T-helper 17 cell (primary cell): ENCODE data around the gene NPAS4. TPM values are rescaled to one million over a fixed set of nuclear protein-coding genes. Genes with fewer than 3 reads are reported as not detected.
"Not testable (repeated sequence)": the region's sequence is repeated elsewhere in the genome, so short reads cannot be mapped to it uniquely, and the experiment has no call there.

Source experiments
- ATAC-seq: fragments of 150-1000 bp; cut with Tn5 transposase; 2 replicates; pipeline ENCODE4 v1.10.0; 2021; ENCODE audit warnings: mild to moderate bottlenecking, moderate library complexity
- DNase-seq, 3 donors: peaks; one replicate each; pipeline versions ENCODE4 v3.0.0 to v3.0.0-alpha.2; 2020 to 2021
- H3K9me3 ChIP-seq: one replicate; pipeline ENCODE4 v1.7.0; 2013; ENCODE audit warnings: low read length, mild to moderate bottlenecking; ENCODE audit not compliant: control insufficient read depth, poor library complexity, severe bottlenecking
- H3K27ac Mint-ChIP-seq: one replicate; pipeline ENCODE4 v1.8.0; 2022; ENCODE audit warnings: mild to moderate bottlenecking, moderate library complexity, mixed read lengths
- H3K27me3 Mint-ChIP-seq: one replicate; pipeline ENCODE4 v1.8.0; 2022; ENCODE audit warnings: mixed read lengths
- H3K36me3 Mint-ChIP-seq: one replicate; pipeline ENCODE4 v1.8.0; 2022; ENCODE audit warnings: low read depth, mixed read lengths
- H3K4me1 Mint-ChIP-seq: one replicate; pipeline ENCODE4 v1.8.0; 2022; ENCODE audit warnings: mild to moderate bottlenecking, mixed read lengths
- H3K4me3 Mint-ChIP-seq: one replicate; pipeline ENCODE4 v1.8.0; 2022; ENCODE audit warnings: mild to moderate bottlenecking, moderate library complexity, mixed read lengths
- total RNA-seq, 4 donors: library from RNA in 2 of 4; stranded (reverse) in 2 of 4; gene quantifications; one replicate each; pipeline ENCODE4 v1.2.3 and lab custom pipeline; 2022 to 2026

The NPAS4 gene
- total RNA-seq, 2 donors from 2014 or later, result not detected

DNA sequence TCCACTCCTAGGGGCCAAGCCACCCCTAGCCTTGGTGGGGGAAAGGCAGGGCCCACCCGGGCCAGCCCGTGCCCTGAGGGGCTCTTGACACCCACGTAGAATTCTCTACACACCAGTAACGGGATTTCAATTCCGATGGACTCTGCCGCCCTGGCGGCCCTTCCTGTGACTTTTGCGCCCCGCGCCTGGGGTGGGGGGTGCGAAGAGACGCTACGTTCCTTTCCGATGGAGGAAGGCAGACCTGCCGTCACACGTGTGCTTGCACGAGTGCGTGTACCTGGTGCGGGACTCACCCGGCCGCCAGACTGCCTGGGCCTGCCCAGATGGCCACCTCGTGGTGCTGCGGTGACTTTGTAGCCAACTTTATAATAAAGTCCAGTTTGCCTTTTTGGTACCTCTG is 5.5 kb downstream of the NPAS4 start:
- DNase-seq, result no peak
- Mint-ChIP-seq H3K27me3 (no peaks in the 10 kb centered on the region), H3K36me3 (no peaks in the 10 kb centered on the region), H3K4me3 (no peak overlapping the region), H3K4me1 (no peaks in the 10 kb centered on the region), H3K27ac (no peak overlapping the region)
- H3K9me3 ChIP-seq, result no peaks in the 10 kb centered on the region
- ATAC-seq, result no peak

DNA sequence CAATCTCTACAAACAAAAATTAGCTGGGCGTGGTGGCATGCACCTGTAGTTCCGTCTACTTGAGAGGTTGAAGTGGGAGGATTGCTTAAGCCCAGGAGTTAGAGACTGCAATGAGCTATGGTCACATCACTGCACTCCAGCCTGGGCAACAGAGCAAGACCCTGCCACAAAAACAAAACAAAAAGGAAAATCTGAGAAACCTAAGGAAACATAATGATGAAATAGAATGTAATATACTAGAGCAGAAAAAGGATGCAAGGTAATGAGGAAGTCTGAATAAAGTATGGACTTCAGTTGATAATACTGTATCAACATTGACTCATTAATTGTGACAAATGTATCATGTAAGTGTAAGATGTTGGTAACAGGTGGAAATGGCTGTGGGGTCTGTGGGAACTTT is 8.1 kb downstream of the NPAS4 start:
- no peaks in the 10 kb centered on the region for H3K9me3 ChIP-seq

DNA sequence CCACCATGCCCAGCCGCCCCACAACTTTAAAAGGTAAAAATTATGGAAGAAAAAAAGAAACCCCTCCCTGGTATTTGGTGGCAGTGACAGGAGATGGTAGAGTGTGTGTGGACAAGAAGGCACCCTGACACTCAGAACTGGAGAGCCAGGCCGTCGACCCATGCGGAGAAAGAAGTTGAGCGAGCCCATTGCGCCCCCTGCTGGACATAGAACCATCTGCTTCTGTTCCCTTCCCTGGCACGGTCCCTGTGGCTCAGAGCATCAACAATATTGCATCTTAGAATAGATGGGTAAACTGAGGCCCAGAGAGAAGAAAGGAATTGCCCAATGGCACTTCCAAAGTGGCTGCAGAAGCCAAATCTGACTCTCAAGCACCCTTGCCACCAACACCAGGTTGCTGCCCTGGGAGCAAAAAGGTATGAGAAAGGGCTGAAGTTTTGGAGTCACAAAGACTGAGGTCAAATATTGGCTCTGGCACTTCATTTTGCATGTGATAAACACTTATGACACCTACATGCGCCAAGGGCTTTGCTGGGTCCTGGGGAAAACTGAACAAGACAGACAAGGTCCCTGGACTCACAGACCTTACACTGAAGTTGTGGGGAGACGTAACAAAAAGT is 9.3 kb downstream of the NPAS4 start:
- no peaks in the 10 kb centered on the region for H3K4me1 Mint-ChIP-seq
- no peak overlapping the region for H3K27ac Mint-ChIP-seq
- DNase-seq, result peak; percentile 53 to 66 (median 54)
- no peak overlapping the region for H3K4me3 Mint-ChIP-seq
- H3K36me3 Mint-ChIP-seq, result no peaks in the 10 kb centered on the region
- ATAC-seq, result peak; percentile 68
- H3K9me3 ChIP-seq, result no peaks in the 10 kb centered on the region
- H3K27me3 Mint-ChIP-seq, result no peaks in the 10 kb centered on the region

More for the DNA sequence above, 8.1 kb downstream of the NPAS4 start:
- no peak for DNase-seq
- Mint-ChIP-seq H3K27ac (peak overlapping the region; percentile 54), H3K27me3 (no peaks in the 10 kb centered on the region), H3K36me3 (no peaks in the 10 kb centered on the region), H3K4me1 (no peaks in the 10 kb centered on the region), H3K4me3 (no peak overlapping the region)
- no peak for ATAC-seq

DNA sequence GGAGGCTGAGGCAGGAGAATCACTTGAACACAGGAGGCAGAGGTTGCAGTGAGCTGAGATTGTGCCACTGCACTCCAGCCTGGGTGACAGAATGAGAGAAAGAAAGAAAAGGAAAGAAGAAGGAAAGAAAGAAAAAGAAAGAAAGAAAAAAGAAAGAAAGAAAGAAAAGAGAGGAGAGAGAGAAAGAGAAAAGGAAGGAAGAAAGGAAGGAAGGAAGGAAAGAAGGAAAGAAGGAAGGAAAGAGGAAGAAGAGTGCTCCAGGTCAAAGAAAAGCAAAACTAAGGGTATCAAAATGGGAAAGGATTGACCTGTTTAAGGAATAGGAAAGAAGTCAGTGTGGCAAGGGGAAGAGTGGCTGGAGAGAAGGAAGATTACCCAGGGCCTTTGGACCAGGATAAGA is 10.5 kb downstream of the NPAS4 start:
- not testable (repeated sequence) for H3K9me3 ChIP-seq, H3K4me3 Mint-ChIP-seq, H3K4me1 Mint-ChIP-seq, H3K36me3 Mint-ChIP-seq, ATAC-seq, H3K27me3 Mint-ChIP-seq, DNase-seq
- peak overlapping the region; percentile 29 for H3K27ac Mint-ChIP-seq

DNA sequence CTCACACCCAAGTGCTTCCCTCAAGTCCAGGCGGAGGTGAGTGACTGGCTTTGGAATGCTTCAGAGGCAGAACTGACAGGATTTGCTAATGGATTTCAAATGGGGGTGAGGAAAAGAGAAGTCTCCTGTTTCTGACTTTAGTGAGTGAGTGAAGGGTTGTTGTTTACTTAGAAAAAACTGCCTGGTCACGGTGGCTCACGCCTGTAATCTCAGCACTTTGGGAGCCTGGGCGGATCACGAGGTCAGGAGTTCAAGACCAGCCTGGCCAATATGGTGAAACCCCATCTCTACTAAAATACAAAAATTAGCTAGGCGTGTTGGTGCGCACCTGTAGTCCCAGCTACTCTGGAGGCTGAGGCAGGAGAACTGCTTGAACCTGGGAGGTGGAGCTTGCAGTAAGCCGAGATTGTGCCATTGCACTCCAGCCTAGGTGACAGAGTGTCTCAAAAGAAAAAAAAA is 11.1 kb downstream of the NPAS4 start:
- not testable (repeated sequence) for H3K36me3 Mint-ChIP-seq, H3K4me1 Mint-ChIP-seq, H3K27me3 Mint-ChIP-seq, H3K9me3 ChIP-seq, H3K4me3 Mint-ChIP-seq, H3K27ac Mint-ChIP-seq, ATAC-seq, DNase-seq

DNA sequence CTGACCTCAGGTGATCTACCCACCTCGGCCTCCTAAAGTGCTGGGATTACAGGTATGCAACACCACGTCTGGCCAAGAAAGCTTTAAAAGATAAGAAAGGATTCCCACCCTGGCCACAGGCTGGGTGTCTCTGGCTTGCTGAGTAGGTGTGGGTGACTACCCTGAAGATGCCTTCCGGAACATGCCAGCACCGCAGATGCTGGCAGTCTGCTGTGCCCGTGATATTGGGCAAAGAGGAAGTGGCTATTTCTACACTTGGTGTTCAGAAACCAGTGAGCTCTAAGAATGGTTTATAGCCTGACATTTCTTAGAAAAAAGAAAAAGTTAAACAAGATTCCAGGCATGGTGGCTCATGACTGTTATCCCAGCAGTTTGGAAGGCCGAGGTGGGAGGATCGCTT is 11.8 kb downstream of the NPAS4 start:
- DNase-seq, result no peak
- H3K4me3 Mint-ChIP-seq, result no peak overlapping the region
- ATAC-seq, result no peak
- no peak overlapping the region for H3K27ac Mint-ChIP-seq
- peaks cover under 1% of the 10 kb centered on the region for H3K4me1 Mint-ChIP-seq
- H3K27me3 Mint-ChIP-seq, result no peaks in the 10 kb centered on the region
- no peaks in the 10 kb centered on the region for H3K36me3 Mint-ChIP-seq
- no peaks in the 10 kb centered on the region for H3K9me3 ChIP-seq

DNA sequence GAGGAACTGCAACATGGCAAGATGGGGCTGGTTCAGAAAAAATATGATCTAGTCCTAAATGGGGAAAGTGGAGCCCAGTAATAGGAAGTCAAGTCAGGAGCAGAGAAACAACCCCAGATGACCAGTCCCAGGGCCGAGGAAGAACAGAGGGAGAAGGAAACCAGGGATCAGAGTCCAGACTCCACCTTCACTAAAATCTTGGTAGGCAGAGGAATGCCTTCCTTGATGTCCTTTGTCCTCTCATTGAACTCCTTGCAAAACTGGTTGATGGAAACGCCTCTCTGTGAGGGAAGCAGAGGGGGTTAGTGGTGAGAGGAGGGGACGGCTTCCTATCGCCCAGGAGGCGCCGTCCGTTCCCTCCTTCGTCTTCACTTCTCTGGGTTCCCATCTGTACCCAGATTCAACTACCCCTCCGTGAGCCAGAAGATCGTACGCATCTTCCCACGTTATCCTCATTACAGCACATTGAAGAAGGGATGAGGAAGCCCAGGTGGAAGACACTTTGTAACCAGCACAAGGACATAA is 17.2 kb downstream of the NPAS4 start:
- Mint-ChIP-seq H3K27ac (peak overlapping the region; percentile 93), H3K36me3 (no peaks in the 10 kb centered on the region), H3K27me3 (no peaks in the 10 kb centered on the region), H3K4me3 (peak overlapping the region; percentile 89), H3K4me1 (peaks cover 12% of the 10 kb centered on the region)
- DNase-seq (no peak), ATAC-seq (no peak)
- no peaks in the 10 kb centered on the region for H3K9me3 ChIP-seq

DNA sequence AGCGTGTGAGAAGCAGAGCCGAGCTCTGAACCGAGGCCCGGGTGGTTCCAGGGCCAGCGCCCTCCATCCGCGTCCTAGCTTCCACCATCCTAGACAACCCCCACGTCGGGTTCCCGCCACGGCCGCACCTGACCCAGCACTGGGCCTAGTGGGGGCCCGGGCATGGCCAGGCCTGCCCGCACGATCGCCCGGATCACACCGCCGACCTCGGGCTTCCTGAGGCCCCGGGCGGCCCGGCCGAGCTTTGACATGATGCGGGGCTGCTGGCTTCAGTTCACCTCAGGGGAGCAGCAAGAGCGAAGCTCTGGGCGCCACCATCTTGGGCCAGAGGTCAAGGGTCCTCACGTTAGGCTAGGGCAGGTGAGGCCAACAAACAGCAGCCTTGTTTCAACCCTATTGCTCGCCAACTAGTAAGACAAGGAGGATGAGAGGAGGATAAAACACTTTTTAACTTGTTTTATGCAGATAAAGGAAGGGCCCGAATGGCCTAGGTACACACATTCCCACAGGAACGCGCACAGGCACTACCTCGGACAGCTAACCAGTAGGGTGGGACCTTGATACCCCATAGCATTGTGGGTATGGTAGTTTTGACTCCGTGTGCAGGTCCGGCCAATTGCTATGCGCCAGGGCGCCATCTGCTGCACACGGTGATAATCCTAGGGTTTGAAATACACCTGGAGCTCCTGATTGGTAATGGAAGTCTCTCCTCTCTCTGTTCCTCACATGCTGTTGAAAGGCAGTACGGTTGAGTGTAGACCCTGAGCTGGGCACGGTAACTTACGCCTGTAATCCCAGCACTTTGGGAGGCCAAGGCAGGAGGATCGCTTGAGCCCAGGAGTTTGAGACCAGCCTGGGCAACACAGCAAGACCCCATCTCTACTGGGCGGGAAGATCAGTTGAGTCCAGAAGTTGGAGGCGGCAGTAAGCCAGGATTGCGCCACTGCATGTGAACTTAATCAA is 17.9 kb downstream of the NPAS4 start, which contains the start of gene MRPL11:
MRPL11 (minus strand) TSS at position 345 of the 963 bp plus-strand sequence; CDS start at position 251, 94 bp downstream.
- Mint-ChIP-seq H3K4me1 (peaks cover 12% of the 10 kb centered on the region), H3K27me3 (no peaks in the 10 kb centered on the region), H3K27ac (peak within 1 kb of the TSS; percentile 93), H3K4me3 (peak within 1 kb of the TSS; percentile 89), H3K36me3 (no peaks in the 10 kb centered on the region)
- H3K9me3 ChIP-seq, result no peaks in the 10 kb centered on the region
- ATAC-seq (peak; percentile 98), DNase-seq (peak; percentile 69 to 85 (median 73))

DNA sequence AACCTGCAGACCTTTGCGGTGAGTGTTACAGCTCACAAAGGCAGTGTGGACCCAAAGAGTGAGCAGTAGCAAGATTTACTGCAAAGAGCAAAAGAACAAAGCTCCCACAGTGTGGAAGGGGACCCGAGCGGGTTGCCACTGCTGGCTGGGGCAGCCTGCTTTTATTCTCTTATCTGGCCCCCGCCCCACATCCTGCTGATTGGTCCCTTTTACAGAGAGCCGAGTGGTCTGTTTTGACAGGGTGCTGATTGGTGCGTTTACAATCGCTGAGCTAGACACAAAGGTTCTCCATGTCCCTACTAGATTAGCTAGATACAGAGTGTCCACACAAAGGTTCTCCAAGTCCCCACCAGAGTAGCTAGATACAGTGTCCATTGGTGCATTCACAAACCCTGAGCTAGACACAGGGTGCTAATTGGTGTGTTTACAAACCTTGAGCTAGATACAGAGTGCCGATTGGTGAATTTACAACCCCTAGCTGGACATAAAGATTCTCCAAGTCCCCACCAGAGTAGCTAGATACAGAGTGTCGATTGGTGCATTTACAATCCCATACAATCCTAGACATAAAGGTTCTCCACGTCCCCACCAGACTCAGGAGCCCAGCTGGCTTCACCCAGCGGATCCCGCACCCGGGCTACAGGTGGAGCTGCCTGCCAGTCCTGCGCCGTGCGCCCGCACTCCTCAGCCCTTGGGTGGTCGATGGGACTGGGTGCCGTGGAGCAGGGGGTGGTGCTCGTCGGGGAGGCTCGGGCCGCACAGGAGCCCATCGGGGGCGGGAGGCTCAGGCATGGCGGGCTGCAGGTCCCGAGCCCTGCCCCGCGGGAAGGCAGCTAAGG is 19.5 kb downstream of the NPAS4 start:
- not testable (repeated sequence) for H3K27ac Mint-ChIP-seq, H3K27me3 Mint-ChIP-seq, H3K4me3 Mint-ChIP-seq, DNase-seq, H3K9me3 ChIP-seq, H3K36me3 Mint-ChIP-seq, ATAC-seq
- H3K4me1 Mint-ChIP-seq, result peaks cover 12% of the 10 kb centered on the region

DNA sequence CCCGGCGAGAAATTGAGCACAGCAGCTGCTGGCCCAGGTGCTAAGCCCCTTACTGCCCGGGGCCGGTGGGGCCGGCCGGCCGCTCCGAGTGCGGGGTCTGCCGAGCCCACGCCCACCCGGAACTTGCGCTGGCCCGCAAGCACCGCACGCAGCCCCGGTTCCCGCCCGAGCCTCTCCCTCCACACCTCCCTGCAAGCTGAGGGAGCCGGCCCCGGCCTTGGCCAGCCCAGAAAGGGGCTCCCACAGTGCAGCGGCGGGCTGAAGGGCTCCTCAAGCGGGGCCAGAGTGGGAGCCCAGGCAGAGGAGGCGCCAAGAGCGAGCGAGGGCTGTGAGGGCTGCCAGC is 20.1 kb downstream of the NPAS4 start:
- ATAC-seq, DNase-seq, H3K27ac Mint-ChIP-seq, H3K9me3 ChIP-seq, H3K27me3 Mint-ChIP-seq, H3K36me3 Mint-ChIP-seq, H3K4me3 Mint-ChIP-seq: not testable (repeated sequence)
- H3K4me1 Mint-ChIP-seq, result peaks cover 12% of the 10 kb centered on the region

DNA sequence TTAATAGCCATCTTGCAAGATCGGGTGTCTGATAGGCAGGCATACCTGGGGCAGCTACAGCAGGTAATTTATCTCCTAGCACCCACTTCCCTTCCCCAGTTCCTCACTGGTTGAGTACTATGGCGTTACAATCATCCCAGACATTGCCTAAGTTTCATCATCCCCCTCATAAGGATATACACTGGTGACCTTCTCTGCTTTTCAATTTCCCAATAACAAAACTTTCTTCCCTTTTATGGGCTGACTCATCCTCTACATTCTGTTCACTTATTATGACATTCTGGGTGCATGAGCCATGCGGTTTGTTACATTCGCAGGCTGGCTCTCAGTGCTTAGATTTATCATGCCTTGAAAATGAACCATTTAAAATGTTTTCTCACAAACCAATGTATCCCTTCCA is 22.8 kb downstream of the NPAS4 start:
- Mint-ChIP-seq H3K27ac (no peak overlapping the region), H3K36me3 (peaks cover 3% of the 10 kb centered on the region)
- no peak for ATAC-seq

DNA sequence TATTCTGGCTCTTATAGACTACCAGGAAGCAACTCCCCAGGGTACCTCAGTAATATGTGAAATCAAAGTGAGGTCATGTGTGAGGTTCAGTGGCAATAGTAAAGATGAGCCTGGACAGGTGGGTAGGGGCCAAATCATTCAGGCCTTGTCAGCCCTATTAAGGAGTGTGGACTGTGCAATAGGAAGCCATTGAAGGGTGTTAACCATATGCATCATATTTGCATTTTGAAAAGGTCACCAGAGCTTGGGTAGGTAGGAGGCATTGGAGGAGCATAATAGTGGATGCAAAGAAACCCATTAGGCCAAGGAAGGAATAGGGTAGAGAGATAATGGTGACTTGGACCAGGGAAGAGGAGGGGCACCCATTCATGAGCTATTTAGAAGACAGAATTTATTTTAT is 26.2 kb downstream of the NPAS4 start:
- Mint-ChIP-seq H3K27me3 (peaks cover 35% of the 10 kb centered on the region), H3K4me3 (no peak overlapping the region), H3K4me1 (peaks cover 5% of the 10 kb centered on the region), H3K27ac (no peak overlapping the region), H3K36me3 (peaks cover 3% of the 10 kb centered on the region)
- no peak for ATAC-seq
- H3K9me3 ChIP-seq, result no peaks in the 10 kb centered on the region
- DNase-seq, result no peak

More for the DNA sequence above, 22.8 kb downstream of the NPAS4 start:
- Mint-ChIP-seq H3K27me3 (peaks cover 22% of the 10 kb centered on the region), H3K4me1 (peaks cover 1% of the 10 kb centered on the region), H3K4me3 (no peak overlapping the region)
- no peak for DNase-seq
- H3K9me3 ChIP-seq, result no peaks in the 10 kb centered on the region

DNA sequence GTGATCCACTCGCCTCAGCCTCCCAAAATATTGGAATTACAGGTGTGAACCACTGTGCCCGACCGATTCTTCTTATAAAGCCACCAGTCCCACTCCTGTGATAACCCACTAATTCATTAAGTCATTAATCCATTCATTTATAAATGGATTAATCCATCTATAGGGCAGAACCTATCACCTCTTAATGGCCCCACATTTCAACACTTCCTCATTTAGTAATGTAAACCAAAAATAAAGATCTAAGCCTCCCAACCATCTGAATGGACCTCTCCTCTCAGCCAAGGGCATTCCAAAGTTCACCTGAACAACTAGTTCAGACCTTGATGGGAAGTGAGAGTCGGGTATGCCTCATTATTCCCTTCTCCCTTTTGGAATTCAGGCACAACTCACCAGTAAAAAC is 27.7 kb downstream of the NPAS4 start:
- Mint-ChIP-seq H3K36me3 (peaks cover 3% of the 10 kb centered on the region), H3K4me1 (peaks cover 5% of the 10 kb centered on the region), H3K27me3 (peaks cover 35% of the 10 kb centered on the region), H3K4me3 (no peak overlapping the region), H3K27ac (no peak overlapping the region)
- no peak for ATAC-seq
- no peak for DNase-seq
- no peaks in the 10 kb centered on the region for H3K9me3 ChIP-seq
